Right lobe of liver (tissue), 6 donors: ENCODE data around the gene SOX12. TPM values are rescaled to one million over a fixed set of nuclear protein-coding genes. Genes with fewer than 3 reads are reported as not detected.
A peak's percentile ranks its signal among the peaks of the same experiment; 100 is the strongest.

Source experiments
- ATAC-seq, 4 donors: fragments of 200-7000 bp; cut with Tn5 transposase; one replicate each; pipeline ENCODE4 v1.9.1; 2020; ENCODE audit warnings: mild to moderate bottlenecking in 4 of 4, moderate library complexity in 4 of 4
- DNase-seq, 3 donors: peaks; one replicate each; pipeline ENCODE4 v3.0.0-alpha.2; 2020
- H3K27ac ChIP-seq, 3 donors: fragments of 200-600 bp; one replicate each; pipeline ENCODE4 v1.8.0; 2022
- H3K27me3 ChIP-seq, 2 donors: fragments of 200-600 bp; one replicate each; pipeline ENCODE4 v1.8.0; 2022
- H3K36me3 ChIP-seq, 4 donors: fragments of 200-600 bp; sonication (generic) in 1 of 4; one replicate each; pipeline versions ENCODE4 v1.5.1 to v1.8.0; 2017 to 2022; ENCODE audit warnings: control low read depth in 1 of 4
- H3K4me1 ChIP-seq, 4 donors: fragments of 200-600 bp; sonication (generic) in 1 of 4; one replicate each; pipeline versions ENCODE4 v1.5.1 to v1.8.0; 2017 to 2022; ENCODE audit warnings: control low read depth in 1 of 4
- H3K4me3 ChIP-seq, 3 donors: fragments of 200-600 bp; one replicate each; pipeline ENCODE4 v1.8.0; 2022
- H3K9me3 ChIP-seq, 4 donors: fragments of 200-600 bp; sonication (generic) in 1 of 4; one replicate each; pipeline versions ENCODE4 v1.5.1 to v1.8.0; 2017 to 2022; ENCODE audit warnings: control low read depth in 1 of 4
- POLR2A ChIP-seq: fragments of 450-650 bp; IDR thresholded peaks from one replicate; pipeline ENCODE4 v1.6.1; 2017; ENCODE audit warnings: antibody characterized with exemption, mild to moderate bottlenecking
- WGBS: methylation state at CpG from one replicate; pipeline ENCODE4 v1.1.6; 2018; ENCODE audit warnings: low coverage, low lambda C conversion rate; ENCODE audit not compliant: insufficient coverage; ENCODE audit errors: missing lambda C conversion rate; 5-methylcytosine and 5-hydroxymethylcytosine counted together
- intact Hi-C, 2 donors: fragments of 100-400 bp; cut with DNase I; formaldehyde crosslinking; loops; one replicate each; pipeline versions ENCODE4 v1.11.2 to v1.14.1; 2022
- total RNA-seq, 6 experiments: library from RNA; depleted of rRNA in 2 of 6; stranded (reverse); fragments of >200 nt in 2 of 6; fragmentation: NEBNext Ultra II Directional in 3 of 6; extraction: Animal tissue kit (Norgen Biotek cat#: 25700) in 3 of 6; gene quantifications; one replicate each; pipeline versions ENCODE4 v1.1.0 to v1.2.4, GENCODE V29; 2016 to 2023
- TF ChIP-seq, protein P1 (sequence below), 4 donors: fragments of 200-600 bp in 3 of 4; fragments of 450-650 bp in 1 of 4; IDR thresholded peaks; one replicate each; pipeline versions ENCODE4 v1.5.1 to v1.8.0; 2016 to 2022; ENCODE audit warnings: antibody characterized with exemption in 4 of 4, mild to moderate bottlenecking in 2 of 4
- donor health status: DM: no; HTN: yes; CAD: no.
- donor health status: DM: no; HTN: no; CAD: no.
- donor health status: DM: no; HTN: no; CAD: no.
- donor health status: DM: no; HTN: yes; CAD: no.
- donor health status: DM: no; HTN: yes; CAD: no.

Gene SOX12
- total RNA-seq, 6 experiments from 2014 or later = 3.6 to 6.4 (median 4.6) TPM

- ATAC-seq (peak in 3 of 4 donors; percentile 21 to 46 (median 22)), DNase-seq (no peak)
- H3K4me3 ChIP-seq = no peak overlapping the region
- H3K27ac ChIP-seq = peak overlapping the region; percentile 54 to 59 (median 58)
- intact Hi-C loops = no loop called here
- H3K4me1 ChIP-seq = no peaks in the 10 kb centered on the region
- TF ChIP-seq, protein P1, sequence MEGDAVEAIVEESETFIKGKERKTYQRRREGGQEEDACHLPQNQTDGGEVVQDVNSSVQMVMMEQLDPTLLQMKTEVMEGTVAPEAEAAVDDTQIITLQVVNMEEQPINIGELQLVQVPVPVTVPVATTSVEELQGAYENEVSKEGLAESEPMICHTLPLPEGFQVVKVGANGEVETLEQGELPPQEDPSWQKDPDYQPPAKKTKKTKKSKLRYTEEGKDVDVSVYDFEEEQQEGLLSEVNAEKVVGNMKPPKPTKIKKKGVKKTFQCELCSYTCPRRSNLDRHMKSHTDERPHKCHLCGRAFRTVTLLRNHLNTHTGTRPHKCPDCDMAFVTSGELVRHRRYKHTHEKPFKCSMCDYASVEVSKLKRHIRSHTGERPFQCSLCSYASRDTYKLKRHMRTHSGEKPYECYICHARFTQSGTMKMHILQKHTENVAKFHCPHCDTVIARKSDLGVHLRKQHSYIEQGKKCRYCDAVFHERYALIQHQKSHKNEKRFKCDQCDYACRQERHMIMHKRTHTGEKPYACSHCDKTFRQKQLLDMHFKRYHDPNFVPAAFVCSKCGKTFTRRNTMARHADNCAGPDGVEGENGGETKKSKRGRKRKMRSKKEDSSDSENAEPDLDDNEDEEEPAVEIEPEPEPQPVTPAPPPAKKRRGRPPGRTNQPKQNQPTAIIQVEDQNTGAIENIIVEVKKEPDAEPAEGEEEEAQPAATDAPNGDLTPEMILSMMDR (IDR thresholded peaks at IDR 0.05) = peak in 1 of 4 donors; percentile 7
- TF ChIP-seq POLR2A = no peak
- no peaks in the 10 kb centered on the region for H3K27me3 ChIP-seq
- 15% methylated on average over 6 of the region's 6 CpGs for WGBS
- H3K9me3 ChIP-seq = no peaks in the 10 kb centered on the region
- H3K36me3 ChIP-seq = no peaks in the 10 kb centered on the region
Measured at GRCh38 chr20:309306-309840, 16.0 kb upstream of the SOX12 start.

DNA sequence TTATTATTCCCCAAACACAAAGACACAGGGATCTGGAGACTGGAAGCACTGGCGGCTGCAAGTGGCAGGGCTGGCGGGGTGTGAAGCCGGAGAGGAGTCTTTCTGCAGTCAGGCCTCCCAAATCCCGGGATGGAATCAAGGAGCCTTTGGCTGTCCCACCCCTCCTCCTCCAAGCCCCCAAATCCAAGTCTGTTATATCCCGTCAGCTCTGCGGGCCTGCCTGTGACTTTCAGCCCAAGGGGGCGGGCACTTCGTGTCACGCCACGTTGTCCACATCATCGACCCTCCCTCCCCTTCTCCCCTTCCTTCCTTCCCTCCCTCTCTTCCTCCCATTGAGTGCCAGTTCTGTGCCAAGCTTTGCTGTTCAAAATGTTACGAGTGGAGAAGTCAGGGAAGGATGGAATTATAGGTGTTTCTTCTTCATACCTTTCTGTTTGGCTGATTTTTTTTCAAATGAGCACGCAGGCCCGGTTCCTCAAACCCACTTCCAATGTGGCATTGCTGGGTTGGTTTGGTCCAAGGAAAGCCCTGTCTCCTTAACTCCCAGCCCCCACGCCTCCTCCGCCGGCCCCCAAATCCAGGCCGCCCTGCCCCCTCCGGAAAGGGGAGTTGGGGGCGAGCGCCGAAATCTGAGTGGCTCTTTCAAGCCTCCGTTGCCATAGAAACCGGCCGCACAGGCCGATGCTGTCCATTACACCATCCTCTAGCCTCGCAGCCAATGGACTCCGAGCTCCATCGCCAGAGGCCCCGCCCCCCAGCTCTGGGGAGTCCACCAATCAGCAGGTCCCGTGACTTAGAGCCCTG, 15.3 kb upstream of the SOX12 start:
- intact Hi-C loops = no loop called here
- WGBS = 24% methylated on average over 23 of the region's 31 CpGs
- Histone ChIP-seq H3K9me3 (no peaks in the 10 kb centered on the region), H3K27ac (peak overlapping the region; percentile 54 to 59 (median 58)), H3K27me3 (no peaks in the 10 kb centered on the region), H3K4me1 (no peaks in the 10 kb centered on the region), H3K36me3 (no peaks in the 10 kb centered on the region), H3K4me3 (peak overlapping the region; percentile 4 to 31 (median 29))
- TF ChIP-seq, protein P1 (IDR thresholded peaks at IDR 0.05) = no peak
- TF ChIP-seq POLR2A = no peak
- ATAC-seq (peak; percentile 95 to 99 (median 96)), DNase-seq (peak; percentile 86 to 91 (median 91))

GRCh38 chr20:310645-311044, 14.7 kb upstream of the SOX12 start:
- no peak for TF ChIP-seq POLR2A
- TF ChIP-seq, protein P1 (IDR thresholded peaks at IDR 0.05) = no peak
- no peaks in the 10 kb centered on the region for H3K27me3 ChIP-seq
- H3K27ac ChIP-seq = no peak overlapping the region
- H3K4me1 ChIP-seq = no peaks in the 10 kb centered on the region
- peak overlapping the region in 1 of 3 donors; percentile 31 for H3K4me3 ChIP-seq
- intact Hi-C loops = no loop called here
- 19% methylated on average over 7 of the region's 7 CpGs for WGBS
- no peak for ATAC-seq
- no peaks in the 10 kb centered on the region for H3K36me3 ChIP-seq
- H3K9me3 ChIP-seq = no peaks in the 10 kb centered on the region
- DNase-seq = no peak

DNA sequence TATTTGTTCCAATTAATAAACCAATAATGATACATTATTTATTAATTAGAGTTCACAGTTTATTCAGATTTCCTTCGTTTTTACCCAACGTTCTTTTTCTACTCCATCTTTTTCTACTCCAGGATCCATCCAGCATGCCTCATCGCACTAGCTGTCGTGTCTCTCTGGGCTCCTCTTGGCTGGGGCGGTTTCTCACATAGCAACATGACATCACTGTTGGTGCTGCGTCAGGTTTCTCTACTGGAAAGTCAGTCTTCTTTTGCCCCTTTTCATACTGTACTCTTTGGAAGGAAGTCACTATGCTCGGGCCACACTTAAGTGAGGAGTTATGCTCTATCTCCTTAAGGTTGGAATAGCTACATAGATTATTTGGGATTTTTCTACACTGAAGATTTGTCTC, 13.7 kb upstream of the SOX12 start:
- TF ChIP-seq, protein P1 (IDR thresholded peaks at IDR 0.05) = no peak
- TF ChIP-seq POLR2A = no peak
- H3K36me3 ChIP-seq = no peaks in the 10 kb centered on the region
- intact Hi-C loops = no loop called here
- 87% methylated on average over 7 of the region's 7 CpGs for WGBS
- ATAC-seq (no peak), DNase-seq (no peak)
- H3K27me3 ChIP-seq = no peaks in the 10 kb centered on the region
- H3K4me1 ChIP-seq = no peaks in the 10 kb centered on the region
- H3K27ac ChIP-seq = no peak overlapping the region
- H3K9me3 ChIP-seq = no peaks in the 10 kb centered on the region
- no peak overlapping the region for H3K4me3 ChIP-seq
